Measurements from ENCODE around the gene PIK3CD.

DNA sequence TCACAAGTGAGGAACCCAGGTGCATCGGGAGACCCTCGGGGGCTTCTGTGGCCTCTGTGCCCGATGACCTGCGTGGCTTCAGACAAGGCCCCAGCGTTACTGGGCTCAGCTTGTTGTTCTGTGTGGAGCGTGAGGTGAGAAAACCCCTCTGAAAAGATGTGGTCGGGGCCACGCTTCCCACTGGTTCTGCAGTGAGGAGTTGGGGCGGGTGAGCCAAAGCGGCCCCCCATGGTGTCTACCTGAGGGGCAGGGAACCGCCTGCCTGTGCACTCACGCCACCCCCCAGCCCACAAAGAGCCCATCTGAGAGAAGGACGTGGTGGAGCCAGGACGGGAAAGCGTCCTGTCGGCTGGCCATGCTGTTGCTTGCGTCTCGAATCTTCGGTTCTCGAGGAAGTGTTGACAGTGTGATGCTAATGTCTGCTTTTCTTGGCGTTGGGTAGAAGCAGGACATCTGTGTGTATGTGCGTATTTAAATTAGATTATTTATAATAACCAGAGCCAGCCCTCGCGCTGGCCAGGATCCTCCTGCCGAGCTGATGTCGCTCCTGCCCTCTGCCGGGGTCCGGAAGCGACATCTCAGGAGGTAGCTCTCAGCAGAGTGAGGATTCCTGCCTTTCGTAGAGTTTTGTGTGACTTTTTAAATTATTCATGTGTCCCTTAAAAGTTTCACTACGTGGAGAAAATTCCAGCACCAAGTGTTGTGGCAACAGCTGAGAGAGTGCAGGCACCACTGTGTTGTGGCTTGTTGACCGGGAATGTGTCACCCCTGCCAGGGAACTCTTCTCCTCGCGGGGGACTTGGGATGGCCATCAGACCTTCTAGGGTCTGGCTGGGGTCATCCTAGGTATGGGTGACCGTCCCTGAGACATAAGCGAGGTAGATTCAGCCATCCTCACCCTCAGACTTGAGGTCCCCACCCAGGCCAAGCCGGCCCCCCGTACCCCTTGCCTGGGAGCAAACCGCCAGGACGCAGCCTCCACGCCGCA, 47.5 kb upstream of the PIK3CD start:
- TF ChIP-seq CTCF (conservative IDR thresholded peaks at IDR 0.05): no peak
- no peak for TF ChIP-seq EZH2 (IDR thresholded peaks at IDR 0.05; ENCODE audit: low read depth)

Measured in PC-9 (cell line).